ENCODE data around the gene RNF13.

RNF13 gene

GRCh38 chr3:149783576-149783975, 29.4 kb upstream of the RNF13 start:
- DNase-seq (ENCODE audit: extremely low read depth, low read depth) = peak; percentile 16

GRCh38 chr3:149784064-149784704, 28.8 kb upstream of the RNF13 start:
- no peak for TF ChIP-seq CTCF (IDR thresholded peaks at IDR 0.05; ENCODE audit: low read depth, low read length)
- no peak for DNase-seq (ENCODE audit: extremely low read depth, low read depth)

More at GRCh38 chr3:149783576-149783975, 29.4 kb upstream of the RNF13 start:
- no peak for TF ChIP-seq CTCF (IDR thresholded peaks at IDR 0.05; ENCODE audit: low read depth, low read length)

GRCh38 chr3:149790268-149790667, 22.7 kb upstream of the RNF13 start:
- no peak for TF ChIP-seq CTCF (IDR thresholded peaks at IDR 0.05; ENCODE audit: low read depth, low read length)
- no peak for DNase-seq (ENCODE audit: extremely low read depth, low read depth)

- DNase-seq (ENCODE audit: extremely low read depth, low read depth) = no peak
- no peak for TF ChIP-seq CTCF (IDR thresholded peaks at IDR 0.05; ENCODE audit: low read depth, low read length)
Observed at GRCh38 chr3:149790698-149791097, 22.3 kb upstream of the RNF13 start.

- DNase-seq (ENCODE audit: extremely low read depth, low read depth) = no peak
- TF ChIP-seq CTCF (IDR thresholded peaks at IDR 0.05; ENCODE audit: low read depth, low read length) = no peak
Observed at GRCh38 chr3:149792452-149793270, 20.4 kb upstream of the RNF13 start, which contains the start of gene ANKUB1. ANKUB1 (minus strand) TSS chr3:149792554; CDS start chr3:149792366, 188 bp downstream.

GRCh38 chr3:149796026-149796425, 17.0 kb upstream of the RNF13 start:
- no peak for TF ChIP-seq CTCF (IDR thresholded peaks at IDR 0.05; ENCODE audit: low read depth, low read length)
- DNase-seq (ENCODE audit: extremely low read depth, low read depth) = no peak

- TF ChIP-seq CTCF (IDR thresholded peaks at IDR 0.05; ENCODE audit: low read depth, low read length) = no peak
Observed at GRCh38 chr3:149800693-149801092, 12.3 kb upstream of the RNF13 start.

More at GRCh38 chr3:149800693-149801092, 12.3 kb upstream of the RNF13 start:
- no peak for DNase-seq (ENCODE audit: extremely low read depth, low read depth)

Data from AG09319 (cell line).